Neural progenitor cell (in vitro differentiated cells): ENCODE results near the gene SIPA1L3.

Source experiments
- CTCF ChIP-seq: fragments of 200-600 bp; sonication (generic); IDR thresholded peaks from 2 replicates; pipeline ENCODE4 v1.5.1; 2017; ENCODE audit warnings: antibody characterized with exemption, mild to moderate bottlenecking
- EZH2 ChIP-seq: fragments of 200-600 bp; sonication (generic); IDR thresholded peaks from 2 replicates; pipeline ENCODE4 v1.6.1; 2017; ENCODE audit warnings: antibody characterized with exemption, mild to moderate bottlenecking, moderate library complexity
- EZH2phosphoT487 ChIP-seq: fragments of 200-600 bp; sonication (generic); IDR thresholded peaks from 2 replicates; pipeline ENCODE4 v1.6.1; 2017; ENCODE audit warnings: antibody characterized with exemption

- no peak for TF ChIP-seq EZH2
- no peak for TF ChIP-seq CTCF
- TF ChIP-seq EZH2phosphoT487 = no peak
Measured at GRCh38 chr19:38012290-38012689, 105.3 kb downstream of the SIPA1L3 start.
